Measurements from ENCODE around the gene ARHGEF37. TPM values are rescaled to one million over a fixed set of nuclear protein-coding genes. Genes with fewer than 3 reads are reported as not detected.

The ARHGEF37 gene
- total and polyA plus RNA-seq, 2 of the 8 experiments (the other 6 are each of a cell fraction or from before 2014, with no cell fraction given) = 0.21 to 0.48 TPM

GRCh38 chr5:149588936-149589335, 7.6 kb downstream of the ARHGEF37 start:
- Histone ChIP-seq H3K4me1 (replicated peaks in 1 of 4; ENCODE audit: control insufficient read depth in 3 of 4, insufficient read depth in 4 of 4, low read length in 3 of 4) (no peaks in the 10 kb centered on the region), H2AFZ (ENCODE audit: low read length) (no peak overlapping the region), H2BK15ac (ENCODE audit: low read length) (no peak overlapping the region), H3K79me2 (ENCODE audit: control insufficient read depth in 1 of 2, insufficient read depth in 2 of 2, low read length in 2 of 2) (no peaks in the 10 kb centered on the region), H3K14ac (ENCODE audit: insufficient read length) (no peak overlapping the region), H3K18ac (ENCODE audit: extremely low read depth, low read length) (no peak overlapping the region), H4K8ac (ENCODE audit: extremely low read depth, insufficient read depth, low read length) (no peak overlapping the region), H3K36me3 (ENCODE audit: control insufficient read depth in 2 of 4, insufficient read depth in 4 of 4, low read length in 3 of 4) (no peaks in the 10 kb centered on the region), H4K91ac (replicated peaks; ENCODE audit: insufficient read length, low read length) (no peak overlapping the region), H2BK5ac (ENCODE audit: low read depth, low read length) (no peak overlapping the region), H3K23me2 (ENCODE audit: low read depth, low read length) (no peaks in the 10 kb centered on the region), H3K4me2 (ENCODE audit: insufficient read depth in 1 of 2, low read depth in 2 of 2, low read length in 2 of 2) (no peak overlapping the region), H3K9ac (replicated peaks in 1 of 4; ENCODE audit: extremely low read depth in 1 of 4, low read depth in 3 of 4, low read length in 3 of 4) (no peak overlapping the region), H3K4ac (replicated peaks; ENCODE audit: insufficient read length, low read depth, low read length) (no peak overlapping the region), H3K4me3 (ENCODE audit: extremely low read depth in 1 of 4, insufficient read depth in 2 of 4, low read depth in 3 of 4, low read length in 4 of 4) (no peak overlapping the region), H4K5ac (ENCODE audit: insufficient read length, low read depth, low read length) (no peak overlapping the region), H4K20me1 (replicated peaks in 1 of 2; ENCODE audit: control insufficient read depth in 1 of 2, insufficient read depth in 2 of 2, low read length in 2 of 2) (no peaks in the 10 kb centered on the region), H2BK12ac (ENCODE audit: low read depth, low read length) (no peak overlapping the region), H2BK20ac (ENCODE audit: low read length) (no peak overlapping the region), H2AK5ac (ENCODE audit: low read depth, low read length) (no peak overlapping the region), H3K56ac (replicated peaks; ENCODE audit: insufficient read length, low read depth, low read length) (no peak overlapping the region), H3K27ac (ENCODE audit: low read depth, low read length) (no peak overlapping the region), H3K23ac (ENCODE audit: insufficient read length) (no peak overlapping the region), H2BK120ac (replicated peaks; ENCODE audit: low read depth, low read length) (no peak overlapping the region), H3K79me1 (ENCODE audit: low read depth, low read length) (no peaks in the 10 kb centered on the region), H3K27me3 (replicated peaks in 1 of 4; ENCODE audit: control insufficient read depth in 3 of 4, extremely low read depth in 1 of 4, insufficient read depth in 3 of 4, low read length in 3 of 4) (no peaks in the 10 kb centered on the region), H3K9me3 (ENCODE audit: insufficient read depth in 2 of 2, low read depth in 1 of 2, low read length in 1 of 2) (no peaks in the 10 kb centered on the region)
- WGBS, 2 experiments (ENCODE audit: extremely low coverage in 1 of 2, insufficient coverage in 1 of 2, insufficient read length in 1 of 2, insufficient replicate concordance in 2 of 2, low coverage in 1 of 2, low lambda C conversion rate in 2 of 2, missing lambda C conversion rate in 1 of 2) = 94% methylated on average over 1 of the region's 1 CpG; no CpG with 5 or more reads in 1 of the 2 experiments
- no peak for DNase-seq (ENCODE audit: low read depth in 1 of 2, low spot score in 2 of 2)
- CTCF ChIA-PET (ENCODE audit: partially characterized antibody) = interaction anchor here (1.1 to 2.5 kb wide), 3 partner anchors 10 to 30 kb away, joined by 3 to 8 read pairs (median 3); no protein-coding TSS in a partner anchor
- TF ChIP-seq HDAC2 (IDR thresholded peaks at IDR 0.05; ENCODE audit: borderline replicate concordance in 1 of 2, low read depth in 2 of 2, low read length in 2 of 2) = no peak
- TF ChIP-seq ZNF274 (IDR thresholded peaks at IDR 0.05; ENCODE audit: borderline replicate concordance, extremely low read depth, low read length) = no peak
- no peak for TF ChIP-seq SRF (IDR thresholded peaks at IDR 0.05; ENCODE audit: low read depth, low read length)
- TF ChIP-seq CREB1 (IDR thresholded peaks at IDR 0.05) = no peak
- TF ChIP-seq CBX8 (IDR thresholded peaks at IDR 0.05; ENCODE audit: borderline replicate concordance, low read depth, low read length) = no peak
- TF ChIP-seq KDM4A (IDR thresholded peaks at IDR 0.05; ENCODE audit: low read depth, low read length, severe bottlenecking) = no peak
- FAIRE-seq = no peak
- POLR2A ChIA-PET (ENCODE audit: partially characterized antibody) = no interaction called here
